Fibroblast of gingiva (primary cell): ENCODE results near the gene WDR91.

Source experiments
- DNase-seq: peaks from one replicate; pipeline ENCODE4 v3.0.0-alpha.2; 2011; ENCODE audit warnings: low read depth

WDR91 gene

GRCh38 chr7:135197906-135198655, 13.2 kb downstream of the WDR91 start:
- DNase-seq = no peak

GRCh38 chr7:135197343-135197742, 14.0 kb downstream of the WDR91 start:
- DNase-seq = no peak

- no peak for DNase-seq
Measured at GRCh38 chr7:135195968-135196629, 15.2 kb downstream of the WDR91 start.

- no peak for DNase-seq
Measured at GRCh38 chr7:135195156-135195555, 16.2 kb downstream of the WDR91 start.

GRCh38 chr7:135194494-135195095, 16.7 kb downstream of the WDR91 start:
- no peak for DNase-seq

GRCh38 chr7:135193615-135194081, 17.7 kb downstream of the WDR91 start:
- peak; percentile 42 for DNase-seq

GRCh38 chr7:135192914-135193536, 18.3 kb downstream of the WDR91 start:
- DNase-seq = no peak

GRCh38 chr7:135190703-135191102, 20.6 kb downstream of the WDR91 start:
- no peak for DNase-seq

GRCh38 chr7:135189961-135190360, 21.4 kb downstream of the WDR91 start:
- peak; percentile 34 for DNase-seq

- no peak for DNase-seq
Measured at GRCh38 chr7:135189221-135189662, 22.1 kb downstream of the WDR91 start.

GRCh38 chr7:135188298-135188984, 22.9 kb downstream of the WDR91 start:
- no peak for DNase-seq

- no peak for DNase-seq
Measured at GRCh38 chr7:135186841-135187253, 24.5 kb downstream of the WDR91 start.

GRCh38 chr7:135186261-135186540, 25.1 kb downstream of the WDR91 start:
- no peak for DNase-seq

- no peak for DNase-seq
Measured at GRCh38 chr7:135185471-135186260, 25.7 kb downstream of the WDR91 start.

- no peak for DNase-seq
Measured at GRCh38 chr7:135184254-135184841, 27.0 kb downstream of the WDR91 start.

- no peak for DNase-seq
Measured at GRCh38 chr7:135183478-135183877, 27.8 kb downstream of the WDR91 start.

GRCh38 chr7:135181929-135182678, 29.2 kb downstream of the WDR91 start:
- no peak for DNase-seq

- DNase-seq = no peak
Measured at GRCh38 chr7:135181261-135181928, 29.9 kb downstream of the WDR91 start.

GRCh38 chr7:135180122-135180521, 31.2 kb downstream of the WDR91 start:
- no peak for DNase-seq
